Measurements from ENCODE around the gene SPATS1. TPM values are rescaled to one million over a fixed set of nuclear protein-coding genes. Genes with fewer than 3 reads are reported as not detected.
"Not testable (repeated sequence)": the region's sequence is repeated elsewhere in the genome, so short reads cannot be mapped to it uniquely, and the experiment has no call there.

SPATS1 gene
- total and polyA plus RNA-seq, 3 experiments from 2014 or later = not detected

DNA sequence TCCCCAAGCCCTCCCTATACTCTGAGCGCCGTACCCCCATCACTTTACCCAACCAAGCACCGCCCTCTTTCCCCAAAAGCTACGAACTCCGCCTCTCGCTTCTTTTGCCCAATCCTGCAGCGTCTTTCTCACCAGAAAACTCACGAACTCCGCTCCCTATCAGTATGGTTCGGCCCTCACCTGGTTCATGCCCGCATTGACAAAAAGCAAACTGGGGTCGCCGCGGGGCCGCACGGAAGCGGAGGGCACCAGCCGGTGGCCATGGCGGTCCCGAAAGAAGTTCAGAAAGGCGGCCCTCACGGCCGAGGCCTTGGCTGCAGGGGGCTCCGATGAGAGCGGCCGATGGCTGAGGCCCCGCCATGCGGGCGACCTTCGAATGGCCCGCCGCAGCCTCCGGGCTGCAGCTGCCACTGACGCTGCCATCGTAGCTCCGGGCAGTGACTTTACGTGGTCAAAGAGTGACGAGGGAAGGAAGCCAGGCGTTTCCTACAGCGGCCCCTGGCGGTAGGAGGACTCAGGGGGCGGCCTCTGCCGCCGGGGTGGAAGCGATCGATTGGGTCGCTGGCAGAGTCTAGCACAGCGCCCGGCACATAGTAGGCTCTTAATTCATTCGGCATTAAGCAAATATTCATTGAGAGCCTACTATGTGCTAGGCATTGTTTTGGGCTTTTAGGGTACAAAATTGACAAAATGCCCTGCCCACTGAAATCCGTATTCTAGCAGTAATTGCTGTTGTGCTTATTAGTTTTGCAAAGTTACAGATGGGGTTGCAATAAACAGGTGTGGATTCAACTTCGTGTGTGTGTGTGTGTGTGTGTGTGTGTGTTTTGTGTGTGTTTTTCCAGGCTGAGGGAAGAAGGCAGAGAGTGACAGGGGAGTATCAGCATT, 29.3 kb upstream of the SPATS1 start, which contains the start of gene AARS2:
Gene AARS2 (minus strand): TSS at position 447 of the 888 bp plus-strand sequence. CDS start 24 bp downstream, at position 423.
- DNase-seq = peak; percentile 83 to 92 (median 87)
- Mint-ChIP-seq H3K9me3 (no peaks in the 10 kb centered on the region), H3K4me3 (peak within 1 kb of the TSS; percentile 94 to 98 (median 96)), H3K27me3 (peaks cover 4 to 6% of the 10 kb centered on the region in 2 donors), H3K27ac (peak within 1 kb of the TSS; percentile 69 to 97 (median 96)), H3K36me3 (peaks cover 3 to 44% (median 4%) of the 10 kb centered on the region in 3 donors), H3K4me1 (peaks cover 16 to 23% (median 21%) of the 10 kb centered on the region in 3 donors)
- Histone ChIP-seq H3K4me3 (ENCODE audit: low read length) (peak within 1 kb of the TSS; percentile 85), H3K27me3 (ENCODE audit: insufficient read depth, low read length, poor library complexity, severe bottlenecking) (no peaks in the 10 kb centered on the region), H3K27ac (ENCODE audit: low read depth, low read length) (peak within 1 kb of the TSS; percentile 86), H3K9me3 (ENCODE audit: low read length) (no peaks in the 10 kb centered on the region), H3K4me1 (ENCODE audit: insufficient read depth, low read length) (peaks cover 11% of the 10 kb centered on the region), H3K36me3 (ENCODE audit: insufficient read depth, low read length) (peaks cover 32% of the 10 kb centered on the region)
- ChIA-PET CTCF (interaction anchor here (0.7 to 1.9 kb wide), 17 partner anchors 10 to 216 kb away, joined by 3 to 13 read pairs (median 4); partner anchors contain the start of gene TMEM151B), POLR2A (interaction anchor here (1.3 kb wide), 1 partner anchor 67 kb away, joined by 8 read pairs; the partner anchor contains the start of gene HSP90AB1)

DNA sequence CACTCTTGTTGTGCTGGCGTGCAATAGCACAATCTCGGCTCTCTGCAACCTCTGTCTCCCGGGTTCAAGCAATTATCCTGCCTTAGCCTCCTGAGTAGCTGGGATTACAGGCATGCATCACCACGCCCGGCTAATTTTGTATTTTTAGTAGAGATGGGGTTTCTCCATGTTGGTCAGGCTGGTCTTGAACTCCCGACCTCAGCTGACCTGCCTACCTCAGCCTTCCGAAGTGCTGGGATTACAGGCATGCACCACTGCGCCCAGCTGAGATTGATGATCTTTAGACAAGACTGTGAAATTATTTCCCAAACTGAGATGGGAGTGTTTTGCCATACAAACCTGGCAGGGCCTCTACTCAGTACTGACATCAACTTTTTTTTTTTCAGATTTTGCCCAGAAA, 27.8 kb upstream of the SPATS1 start:
- peaks cover 16 to 23% (median 21%) of the 10 kb centered on the region in 3 donors for H3K4me1 Mint-ChIP-seq
- H3K27me3 ChIP-seq (ENCODE audit: insufficient read depth, low read length, poor library complexity, severe bottlenecking); H3K9me3 Mint-ChIP-seq; POLR2A ChIA-PET; H3K9me3 ChIP-seq (ENCODE audit: low read length); DNase-seq; H3K4me3 ChIP-seq (ENCODE audit: low read length); H3K27ac ChIP-seq (ENCODE audit: low read depth, low read length): not testable (repeated sequence)
- H3K36me3 Mint-ChIP-seq = peaks cover 2 to 30% (median 3%) of the 10 kb centered on the region in 3 donors
- H3K4me3 Mint-ChIP-seq = peak overlapping the region in 1 of 7 donors; percentile 49
- CTCF ChIA-PET = interaction anchor here (1.7 kb wide), 1 partner anchor 10 kb away, joined by 5 read pairs; no protein-coding TSS in a partner anchor
- peak overlapping the region in 2 of 8 donors; percentile 18 to 85 for H3K27ac Mint-ChIP-seq
- Histone ChIP-seq H3K36me3 (ENCODE audit: insufficient read depth, low read length) (peaks cover 23% of the 10 kb centered on the region), H3K4me1 (ENCODE audit: insufficient read depth, low read length) (peaks cover 11% of the 10 kb centered on the region)
- peaks cover 8 to 21% of the 10 kb centered on the region in 2 donors for H3K27me3 Mint-ChIP-seq

DNA sequence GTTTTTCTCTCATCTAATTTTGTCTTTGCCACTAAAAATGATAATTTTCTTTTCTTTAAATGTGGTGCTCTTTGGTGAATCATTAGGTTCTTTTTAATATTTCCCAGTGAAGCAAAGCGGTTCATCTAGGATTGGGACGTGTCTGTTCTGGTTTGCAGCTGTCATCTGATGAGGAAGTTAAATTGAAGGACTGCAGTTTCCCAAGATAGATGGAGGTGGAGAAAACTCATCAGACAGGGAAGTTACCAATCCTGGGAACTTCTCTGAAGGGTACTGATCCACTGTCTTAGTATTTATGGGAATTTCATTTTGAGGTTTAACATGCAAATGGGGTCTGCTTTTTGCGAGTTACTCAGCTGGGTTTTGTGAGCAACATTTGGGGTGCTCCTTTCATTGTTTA, 26.9 kb upstream of the SPATS1 start:
- Histone ChIP-seq H3K4me1 (ENCODE audit: insufficient read depth, low read length) (peaks cover 11% of the 10 kb centered on the region), H3K36me3 (ENCODE audit: insufficient read depth, low read length) (peaks cover 14% of the 10 kb centered on the region), H3K27ac (ENCODE audit: low read depth, low read length) (no peak overlapping the region), H3K4me3 (ENCODE audit: low read length) (no peak overlapping the region), H3K9me3 (ENCODE audit: low read length) (no peaks in the 10 kb centered on the region), H3K27me3 (ENCODE audit: insufficient read depth, low read length, poor library complexity, severe bottlenecking) (no peaks in the 10 kb centered on the region)
- CTCF ChIA-PET = interaction anchor here (1.3 to 1.7 kb wide), 2 partner anchors 11 to 19 kb away, joined by 3 to 5 read pairs; no protein-coding TSS in a partner anchor
- POLR2A ChIA-PET = no interaction called here
- Mint-ChIP-seq H3K27me3 (peaks cover 15 to 29% of the 10 kb centered on the region in 2 donors), H3K4me1 (peaks cover 16 to 23% (median 18%) of the 10 kb centered on the region in 3 donors), H3K9me3 (peaks cover 0 to 2% (median under 1%) of the 10 kb centered on the region in 5 donors), H3K4me3 (peak overlapping the region in 1 of 7 donors; percentile 49), H3K36me3 (peaks cover 0 to 21% (median 0%) of the 10 kb centered on the region in 3 donors), H3K27ac (peak overlapping the region in 1 of 8 donors; percentile 20)
- DNase-seq = no peak

DNA sequence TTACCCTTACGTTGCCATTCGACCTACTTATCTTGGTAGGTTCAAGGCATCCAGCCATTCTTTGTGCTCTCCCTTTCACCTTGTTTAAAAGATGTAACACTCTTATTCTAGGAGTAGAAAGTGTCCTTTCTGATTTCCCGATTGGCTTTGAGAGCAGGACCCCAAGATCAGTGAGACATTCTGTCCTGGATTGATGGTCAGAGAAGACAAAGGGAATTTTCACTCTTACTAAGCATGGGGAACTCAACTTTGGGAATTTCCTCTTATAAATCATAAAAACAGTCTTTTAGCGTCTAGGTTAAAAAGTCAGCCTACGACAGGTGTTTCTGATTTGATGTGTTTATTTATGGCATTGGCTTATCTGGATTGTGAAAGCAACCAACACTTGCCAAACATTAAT, 26.5 kb upstream of the SPATS1 start:
- Histone ChIP-seq H3K4me1 (ENCODE audit: insufficient read depth, low read length) (peaks cover 11% of the 10 kb centered on the region), H3K27me3 (ENCODE audit: insufficient read depth, low read length, poor library complexity, severe bottlenecking) (no peaks in the 10 kb centered on the region), H3K4me3 (ENCODE audit: low read length) (no peak overlapping the region), H3K27ac (ENCODE audit: low read depth, low read length) (no peak overlapping the region), H3K9me3 (ENCODE audit: low read length) (no peaks in the 10 kb centered on the region), H3K36me3 (ENCODE audit: insufficient read depth, low read length) (peaks cover 10% of the 10 kb centered on the region)
- CTCF ChIA-PET = interaction anchor here (1.3 to 1.7 kb wide), 2 partner anchors 11 to 19 kb away, joined by 3 to 5 read pairs; no protein-coding TSS in a partner anchor
- peaks cover 19 to 34% of the 10 kb centered on the region in 2 donors for H3K27me3 Mint-ChIP-seq
- POLR2A ChIA-PET = no interaction called here
- H3K9me3 Mint-ChIP-seq = peaks cover 0 to 3% (median 2%) of the 10 kb centered on the region in 5 donors
- H3K4me3 Mint-ChIP-seq = peak overlapping the region in 1 of 7 donors; percentile 49
- H3K36me3 Mint-ChIP-seq = peaks cover 0 to 17% (median 0%) of the 10 kb centered on the region in 3 donors
- H3K4me1 Mint-ChIP-seq = peaks cover 16 to 23% (median 17%) of the 10 kb centered on the region in 3 donors
- H3K27ac Mint-ChIP-seq = no peak overlapping the region
- no peak for DNase-seq

DNA sequence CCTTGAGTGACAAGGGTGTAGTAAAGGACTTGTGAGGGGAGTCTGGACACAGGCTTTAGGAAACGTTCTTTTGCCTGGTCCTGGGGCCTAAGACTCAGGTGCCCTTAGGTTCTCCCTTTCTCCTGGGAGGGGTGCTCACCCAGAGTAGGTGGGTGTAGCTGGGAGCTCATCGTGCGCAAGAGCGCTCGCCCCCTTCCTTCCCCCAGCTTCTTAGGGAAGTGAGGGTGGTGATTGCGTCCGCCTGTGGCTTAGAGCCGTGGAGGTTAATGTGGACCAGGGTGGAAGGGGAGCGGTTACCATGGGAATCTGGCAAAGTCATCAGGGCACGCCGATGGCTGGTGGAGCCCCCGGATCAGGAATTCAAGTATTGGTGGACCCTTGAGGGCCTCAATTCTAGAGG, 26.0 kb upstream of the SPATS1 start:
- peaks cover 14 to 22% (median 16%) of the 10 kb centered on the region in 3 donors for H3K4me1 Mint-ChIP-seq
- H3K36me3 Mint-ChIP-seq = peaks cover 0 to 12% (median 0%) of the 10 kb centered on the region in 3 donors
- Histone ChIP-seq H3K9me3 (ENCODE audit: low read length) (no peaks in the 10 kb centered on the region), H3K4me3 (ENCODE audit: low read length) (no peak overlapping the region), H3K27ac (ENCODE audit: low read depth, low read length) (no peak overlapping the region), H3K27me3 (ENCODE audit: insufficient read depth, low read length, poor library complexity, severe bottlenecking) (no peaks in the 10 kb centered on the region), H3K4me1 (ENCODE audit: insufficient read depth, low read length) (peaks cover 11% of the 10 kb centered on the region), H3K36me3 (ENCODE audit: insufficient read depth, low read length) (peaks cover 5% of the 10 kb centered on the region)
- H3K4me3 Mint-ChIP-seq = no peak overlapping the region
- no peak overlapping the region for H3K27ac Mint-ChIP-seq
- peaks cover 0 to 3% (median 2%) of the 10 kb centered on the region in 5 donors for H3K9me3 Mint-ChIP-seq
- POLR2A ChIA-PET = no interaction called here
- H3K27me3 Mint-ChIP-seq = peaks cover 22 to 39% of the 10 kb centered on the region in 2 donors
- no peak for DNase-seq
- CTCF ChIA-PET = no interaction called here

DNA sequence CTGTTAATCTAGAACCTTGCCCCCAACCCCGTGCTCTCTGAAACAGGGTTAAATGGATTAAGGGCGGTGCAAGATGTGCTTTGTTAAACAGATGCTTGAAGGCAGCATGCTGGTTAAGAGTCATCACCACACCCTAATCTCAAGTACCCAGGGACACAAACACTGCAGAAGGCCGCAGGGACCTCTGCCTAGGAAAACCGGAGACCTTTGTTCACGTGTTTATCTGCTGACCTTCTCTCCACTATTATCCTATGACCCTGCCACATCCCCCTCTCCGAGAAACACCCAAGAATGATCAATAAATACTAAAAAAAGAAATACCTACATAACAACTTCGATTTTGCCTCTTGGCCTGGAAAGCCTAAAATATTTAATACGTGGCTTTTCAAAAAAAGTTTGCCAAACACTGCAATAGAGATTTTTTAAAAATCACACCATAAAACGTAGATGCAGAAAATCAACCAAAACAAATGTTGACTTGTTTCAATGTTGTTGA, 25.3 kb upstream of the SPATS1 start:
- H3K4me1 ChIP-seq (ENCODE audit: insufficient read depth, low read length); H3K4me3 Mint-ChIP-seq; H3K4me3 ChIP-seq (ENCODE audit: low read length); H3K9me3 Mint-ChIP-seq; DNase-seq; CTCF ChIA-PET; H3K27ac ChIP-seq (ENCODE audit: low read depth, low read length); H3K9me3 ChIP-seq (ENCODE audit: low read length); H3K27me3 ChIP-seq (ENCODE audit: insufficient read depth, low read length, poor library complexity, severe bottlenecking); H3K36me3 ChIP-seq (ENCODE audit: insufficient read depth, low read length); POLR2A ChIA-PET; H3K36me3 Mint-ChIP-seq: not testable (repeated sequence)
- H3K27me3 Mint-ChIP-seq = peaks cover 22 to 40% of the 10 kb centered on the region in 2 donors
- peak overlapping the region in 1 of 8 donors; percentile 26 for H3K27ac Mint-ChIP-seq
- peaks cover 8 to 15% (median 9%) of the 10 kb centered on the region in 3 donors for H3K4me1 Mint-ChIP-seq

DNA sequence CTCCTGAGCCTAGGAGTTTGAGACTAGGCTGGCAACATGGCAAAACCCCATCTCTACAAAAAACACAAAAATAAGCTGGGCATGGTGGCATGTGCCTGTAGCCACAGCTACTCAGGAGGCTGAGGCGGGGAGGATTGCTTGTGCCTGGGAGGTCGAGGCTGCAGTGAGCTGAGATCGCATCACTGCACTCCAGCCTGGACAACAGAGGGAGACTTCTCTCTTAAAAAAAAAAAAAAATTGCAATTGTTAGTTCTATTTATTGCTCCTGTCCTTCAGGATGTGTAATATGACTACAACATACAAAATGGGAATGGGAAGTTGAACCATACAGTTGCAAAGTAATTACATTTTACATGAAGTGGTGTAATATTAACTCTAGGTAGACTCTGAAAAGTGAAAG, 21.2 kb upstream of the SPATS1 start:
- H3K4me1 ChIP-seq (ENCODE audit: insufficient read depth, low read length) = no peaks in the 10 kb centered on the region
- ChIA-PET POLR2A (no interaction called here), CTCF (interaction anchor here (1.6 kb wide), 1 partner anchor 16 kb away, joined by 3 read pairs; no protein-coding TSS in a partner anchor)
- H3K9me3 ChIP-seq (ENCODE audit: low read length) = no peaks in the 10 kb centered on the region
- no peak for DNase-seq
- H3K4me1 Mint-ChIP-seq = no peaks in the 10 kb centered on the region
- H3K27ac ChIP-seq (ENCODE audit: low read depth, low read length) = no peak overlapping the region
- no peaks in the 10 kb centered on the region for H3K36me3 Mint-ChIP-seq
- H3K27me3 ChIP-seq (ENCODE audit: insufficient read depth, low read length, poor library complexity, severe bottlenecking) = no peaks in the 10 kb centered on the region
- peaks cover 29 to 43% of the 10 kb centered on the region in 2 donors for H3K27me3 Mint-ChIP-seq
- H3K27ac Mint-ChIP-seq = no peak overlapping the region
- no peak overlapping the region for H3K4me3 Mint-ChIP-seq
- no peaks in the 10 kb centered on the region for H3K36me3 ChIP-seq (ENCODE audit: insufficient read depth, low read length)
- no peak overlapping the region for H3K4me3 ChIP-seq (ENCODE audit: low read length)
- peaks cover 0 to 3% (median 2%) of the 10 kb centered on the region in 5 donors for H3K9me3 Mint-ChIP-seq
